Stomach (tissue), 9 donors: ENCODE measurements around the gene STK38L. TPM values are rescaled to one million over a fixed set of nuclear protein-coding genes. Genes with fewer than 3 reads are reported as not detected.

ENCODE experiments used
- DNase-seq, 2 donors: peaks; one replicate each; pipeline versions ENCODE4 v3.0.0 to v3.0.0-alpha.2; 2013 to 2019
- H3K27ac ChIP-seq, 5 donors: fragments of 200-600 bp in 4 of 5; sonication (generic) in 4 of 5; one replicate each; pipeline ENCODE4 v1.5.1; 2013 to 2019; ENCODE audit warnings: mild to moderate bottlenecking in 1 of 5, moderate library complexity in 1 of 5
- H3K27me3 ChIP-seq, 3 donors: fragments of 200-600 bp; sonication (generic); one replicate each; pipeline ENCODE4 v1.5.1; 2017 to 2019; ENCODE audit warnings: mixed run types in 1 of 3
- H3K36me3 ChIP-seq, 4 donors: fragments of 200-600 bp; sonication (generic); 1 replicate in 3 of 4; 2 replicates in 1 of 4; pipeline ENCODE4 v1.5.1; 2016 to 2019
- H3K4me1 ChIP-seq, 4 donors: fragments of 200-600 bp; sonication (generic); one replicate each; pipeline ENCODE4 v1.5.1; 2016 to 2019
- H3K4me3 ChIP-seq, 4 donors: fragments of 200-600 bp; sonication (generic) in 3 of 4; one replicate each; pipeline ENCODE4 v1.5.1; 2016 to 2019; ENCODE audit warnings: mild to moderate bottlenecking in 1 of 4
- H3K9me3 ChIP-seq, 4 donors: fragments of 200-600 bp; sonication (generic); one replicate each; pipeline ENCODE4 v1.5.1; 2016 to 2019
- EP300 ChIP-seq: sonication (generic); formaldehyde crosslinking; IDR thresholded peaks from one replicate; pipeline ENCODE4 v1.6.1; 2017; ENCODE audit warnings: antibody characterized with exemption
- POLR2A ChIP-seq, 4 donors: fragments of 450-650 bp; IDR thresholded peaks; one replicate each; pipeline ENCODE4 v1.6.1; 2016; ENCODE audit warnings: antibody characterized with exemption in 4 of 4, control low read depth in 2 of 4, mild to moderate bottlenecking in 1 of 4, moderate library complexity in 1 of 4
- POLR2AphosphoS5 ChIP-seq, 3 donors: sonication (generic); formaldehyde crosslinking; IDR thresholded peaks; one replicate each; pipeline ENCODE4 v1.6.1; 2016; ENCODE audit warnings: antibody characterized with exemption in 3 of 3
- WGBS, 5 donors: extraction: QIAGEN DNeasy Blood & Tissue Kit in 3 of 5; methylation state at CpG; one replicate each; pipeline versions ENCODE4 v1.1.5 to v1.1.7; 2013 to 2018; 5-methylcytosine and 5-hydroxymethylcytosine counted together
- intact Hi-C: fragments of 100-400 bp; cut with DNase I; formaldehyde crosslinking; loops from one replicate; pipeline ENCODE4 v1.15.1; 2023; ENCODE audit warnings: low total_unique reads
- polyA plus RNA-seq, 3 donors: library from polyadenylated mRNA; stranded (reverse); fragments of 200-250 nt; gene quantifications; one replicate each; pipeline ENCODE4 v1.2.3, GENCODE V29; 2013
- total RNA-seq, 5 donors: library from RNA; depleted of rRNA; stranded (reverse); fragments of >200 nt; gene quantifications; one replicate each; pipeline versions ENCODE4 v1.1.0 to v1.2.3, GENCODE V29; 2014 to 2016
- TF ChIP-seq, protein P1 (sequence below), 7 experiments: fragments of 450-650 bp in 4 of 7; fragments of 200-600 bp in 3 of 7; sonication (generic) in 3 of 7; IDR thresholded peaks; one replicate each; pipeline ENCODE4 v1.5.1; 2016 to 2019; ENCODE audit warnings: antibody characterized with exemption in 7 of 7, control low read depth in 2 of 7, mild to moderate bottlenecking in 1 of 7
- donor health status: healthy with polysubstance abuse.
- donor health status: Bipolar disorder and iron deficiency.
- donor health status: healthy.

The STK38L gene
- total and polyA plus RNA-seq, 8 donors: 8.5 to 118 (median 26.5) TPM

DNA sequence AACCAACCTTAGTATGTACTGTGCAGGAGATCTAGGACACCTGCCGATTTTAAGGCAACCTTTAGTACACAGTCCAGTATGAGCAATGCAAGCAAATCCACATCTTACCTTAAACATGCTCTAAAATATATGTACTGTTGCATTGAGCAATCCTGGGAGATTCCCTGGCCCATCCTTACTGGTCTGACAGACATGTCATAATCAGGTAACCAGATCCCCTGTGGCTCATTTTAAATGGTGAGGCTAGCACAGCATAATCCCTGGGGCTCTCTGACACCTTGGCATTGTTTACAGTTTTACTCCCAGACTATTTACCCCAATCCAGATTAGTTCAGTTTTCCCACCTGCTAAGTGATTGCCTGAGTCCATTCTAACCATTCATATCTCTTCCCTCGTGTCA, 103.7 kb downstream of the STK38L start:
- no peaks in the 10 kb centered on the region for H3K27me3 ChIP-seq
- H3K4me3 ChIP-seq: no peak overlapping the region
- DNase-seq: no peak
- TF ChIP-seq, protein P1, sequence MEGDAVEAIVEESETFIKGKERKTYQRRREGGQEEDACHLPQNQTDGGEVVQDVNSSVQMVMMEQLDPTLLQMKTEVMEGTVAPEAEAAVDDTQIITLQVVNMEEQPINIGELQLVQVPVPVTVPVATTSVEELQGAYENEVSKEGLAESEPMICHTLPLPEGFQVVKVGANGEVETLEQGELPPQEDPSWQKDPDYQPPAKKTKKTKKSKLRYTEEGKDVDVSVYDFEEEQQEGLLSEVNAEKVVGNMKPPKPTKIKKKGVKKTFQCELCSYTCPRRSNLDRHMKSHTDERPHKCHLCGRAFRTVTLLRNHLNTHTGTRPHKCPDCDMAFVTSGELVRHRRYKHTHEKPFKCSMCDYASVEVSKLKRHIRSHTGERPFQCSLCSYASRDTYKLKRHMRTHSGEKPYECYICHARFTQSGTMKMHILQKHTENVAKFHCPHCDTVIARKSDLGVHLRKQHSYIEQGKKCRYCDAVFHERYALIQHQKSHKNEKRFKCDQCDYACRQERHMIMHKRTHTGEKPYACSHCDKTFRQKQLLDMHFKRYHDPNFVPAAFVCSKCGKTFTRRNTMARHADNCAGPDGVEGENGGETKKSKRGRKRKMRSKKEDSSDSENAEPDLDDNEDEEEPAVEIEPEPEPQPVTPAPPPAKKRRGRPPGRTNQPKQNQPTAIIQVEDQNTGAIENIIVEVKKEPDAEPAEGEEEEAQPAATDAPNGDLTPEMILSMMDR (IDR thresholded peaks at IDR 0.05): no peak
- TF ChIP-seq POLR2A (IDR thresholded peaks at IDR 0.05) (no peak), POLR2AphosphoS5 (IDR thresholded peaks at IDR 0.05) (no peak), EP300 (no peak)
- WGBS, 5 donors: 45 to 57% (median 50%) methylated on average over 2 of the region's 2 CpGs
- no peaks in the 10 kb centered on the region for H3K9me3 ChIP-seq
- H3K36me3 ChIP-seq: no peaks in the 10 kb centered on the region
- intact Hi-C loops: no loop called here
- H3K27ac ChIP-seq: no peak overlapping the region
- peaks cover 0 to 10% (median 0%) of the 10 kb centered on the region in 4 donors for H3K4me1 ChIP-seq

DNA sequence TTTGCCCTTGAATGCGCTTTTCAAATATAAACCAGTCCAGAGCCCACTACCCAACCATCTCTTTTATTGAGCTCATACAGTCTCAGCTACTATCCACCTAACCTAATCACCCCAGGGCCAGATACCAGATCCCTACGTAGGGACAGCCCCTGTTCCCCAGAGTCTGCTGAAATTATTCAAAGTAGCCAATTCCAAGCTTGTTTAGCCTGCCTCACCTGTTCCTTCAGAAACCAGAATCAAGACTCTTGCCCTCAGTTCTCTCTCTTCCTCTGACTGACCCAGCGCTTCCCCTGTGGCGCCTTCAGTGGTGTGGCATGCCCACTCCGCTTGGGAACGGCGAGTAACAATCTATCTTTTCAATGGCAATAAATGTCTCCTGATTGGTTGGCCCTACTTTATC, 107.4 kb downstream of the STK38L start:
- H3K36me3 ChIP-seq: no peaks in the 10 kb centered on the region
- H3K9me3 ChIP-seq: no peaks in the 10 kb centered on the region
- TF ChIP-seq, protein P1 (IDR thresholded peaks at IDR 0.05): no peak
- TF ChIP-seq POLR2AphosphoS5 (IDR thresholded peaks at IDR 0.05): no peak
- TF ChIP-seq EP300: no peak
- no peak for TF ChIP-seq POLR2A (IDR thresholded peaks at IDR 0.05)
- no peak overlapping the region for H3K4me3 ChIP-seq
- intact Hi-C loops: no loop called here
- H3K27ac ChIP-seq: no peak overlapping the region
- no peak for DNase-seq
- H3K27me3 ChIP-seq: no peaks in the 10 kb centered on the region
- no peaks in the 10 kb centered on the region for H3K4me1 ChIP-seq
- WGBS, 5 donors: 95 to 99% (median 98%) methylated on average over 7 of the region's 7 CpGs

DNA sequence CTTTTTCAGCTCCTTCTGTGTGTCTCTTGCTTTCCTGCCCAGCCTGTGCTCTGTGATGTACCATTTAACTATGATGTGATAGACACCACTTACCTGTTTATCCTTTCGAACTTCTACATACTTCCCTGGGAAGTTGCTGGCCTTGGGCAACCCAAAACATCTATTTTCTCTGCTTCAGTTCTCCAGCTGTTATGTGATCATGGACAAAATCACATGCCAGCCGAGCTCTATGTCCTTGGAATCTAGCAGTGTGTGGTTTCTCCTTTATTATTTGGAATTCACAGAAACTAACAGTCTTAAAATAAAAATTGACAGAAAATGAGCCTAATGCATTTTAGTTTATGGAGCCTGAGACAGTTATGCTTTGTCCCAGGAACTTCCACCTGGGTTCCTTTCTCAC, 111.4 kb downstream of the STK38L start:
- Histone ChIP-seq H3K4me3 (no peak overlapping the region), H3K36me3 (no peaks in the 10 kb centered on the region), H3K9me3 (no peaks in the 10 kb centered on the region), H3K27ac (no peak overlapping the region), H3K27me3 (no peaks in the 10 kb centered on the region), H3K4me1 (peaks cover 0 to 6% (median 0%) of the 10 kb centered on the region in 4 donors)
- TF ChIP-seq EP300 (no peak), POLR2A (IDR thresholded peaks at IDR 0.05) (no peak)
- TF ChIP-seq, protein P1 (IDR thresholded peaks at IDR 0.05): no peak
- intact Hi-C loops: no loop called here
- WGBS, 5 donors: 94 to 100% (median 96%) methylated on average over 2 of the region's 2 CpGs
- DNase-seq: no peak

DNA sequence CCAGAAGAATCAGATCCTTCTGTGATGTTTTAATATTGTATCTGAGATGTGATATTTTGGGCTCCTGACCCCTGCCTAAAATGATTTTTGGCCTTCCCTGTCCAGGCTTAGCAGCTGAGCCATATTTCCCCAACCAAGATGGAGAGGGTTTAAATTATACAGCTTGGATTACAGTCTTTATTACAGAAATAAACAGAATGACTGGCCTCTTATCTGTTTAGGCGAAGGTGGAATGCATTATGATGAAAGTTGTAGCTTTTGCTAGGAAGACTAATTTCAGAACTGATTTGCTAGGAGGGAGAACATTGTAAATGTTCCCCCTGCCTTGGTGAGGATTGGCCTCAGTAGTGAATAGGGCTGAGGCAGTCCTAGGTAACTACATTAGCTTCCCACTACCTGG, 111.9 kb downstream of the STK38L start:
- DNase-seq: no peak
- TF ChIP-seq EP300 (no peak), POLR2AphosphoS5 (IDR thresholded peaks at IDR 0.05) (no peak), POLR2A (IDR thresholded peaks at IDR 0.05) (no peak)
- TF ChIP-seq, protein P1 (IDR thresholded peaks at IDR 0.05): no peak
- Histone ChIP-seq H3K27me3 (no peaks in the 10 kb centered on the region), H3K4me1 (peaks cover 0 to 6% (median 0%) of the 10 kb centered on the region in 4 donors), H3K9me3 (no peaks in the 10 kb centered on the region), H3K4me3 (no peak overlapping the region), H3K27ac (no peak overlapping the region), H3K36me3 (no peaks in the 10 kb centered on the region)
- 55 to 72% (median 65%) methylated on average over 1 of the region's 1 CpG for WGBS, 5 donors
- intact Hi-C loops: no loop called here
